A673 (cell line): ENCODE data around the gene MFSD1.

ENCODE experiments used
- EZH2 ChIP-seq: fragments of 200-600 bp; sonication (generic); IDR thresholded peaks from 2 replicates; pipeline ENCODE4 v1.6.1; 2017; ENCODE audit warnings: borderline replicate concordance, low read depth, mild to moderate bottlenecking, mixed read lengths, antibody characterized with exemption, low read length; ENCODE audit not compliant: poor library complexity, severe bottlenecking
- TF ChIP-seq, protein P1 (sequence below): fragments of 300-800, 200-600 bp; sonication (generic); conservative IDR thresholded peaks from 2 replicates; pipeline ENCODE4 v1.5.1; 2017; ENCODE audit warnings: low read depth, mild to moderate bottlenecking, antibody characterized with exemption, low read length, moderate library complexity, mixed read lengths

DNA sequence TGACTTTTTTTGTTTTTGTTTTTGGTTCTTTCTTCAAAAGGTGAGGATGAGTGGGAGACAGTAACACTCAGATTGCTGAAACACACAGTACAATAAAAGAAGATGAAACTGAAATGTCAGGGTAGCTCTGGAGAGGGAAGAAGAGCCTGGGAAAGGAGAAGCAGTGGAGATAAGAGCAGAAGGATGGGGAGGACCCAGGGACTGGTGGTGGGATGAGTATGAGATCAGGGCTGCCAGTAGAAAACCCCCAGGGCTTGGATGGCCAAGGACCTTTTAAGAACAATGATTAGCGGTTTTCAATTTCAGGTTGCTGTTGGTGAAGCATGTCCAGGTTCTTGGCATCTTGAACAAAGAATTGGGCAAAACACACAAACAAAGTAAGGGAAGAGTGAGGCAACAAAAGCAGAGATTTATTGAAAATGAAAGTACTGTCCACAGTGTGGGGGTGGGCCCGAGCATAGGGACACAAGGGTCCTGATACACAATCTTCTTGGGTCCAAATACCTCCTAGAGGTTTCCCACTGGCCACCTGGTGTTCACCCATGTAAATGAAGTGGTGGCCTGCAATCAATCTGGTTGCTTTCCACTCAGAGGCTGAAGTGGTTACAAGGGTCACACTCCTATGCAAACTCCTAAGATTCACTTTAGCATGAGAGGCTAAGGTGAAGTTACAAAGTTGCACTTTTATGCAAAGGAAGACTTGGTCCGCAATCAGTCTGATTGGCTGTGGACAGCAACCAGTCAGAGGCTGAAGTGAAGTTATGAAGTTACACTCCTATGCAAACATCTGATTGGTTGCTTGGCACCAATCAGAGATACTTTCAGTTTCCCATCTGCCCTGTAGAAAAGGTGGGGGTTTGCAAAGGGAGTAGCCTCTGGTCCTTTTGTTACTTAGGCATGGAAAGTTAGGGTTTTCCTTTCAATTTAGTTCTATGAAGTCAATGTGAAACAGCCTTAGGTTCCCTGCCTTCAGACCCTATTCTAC lies 26.1 kb upstream of the MFSD1 start:
- TF ChIP-seq, protein P1, sequence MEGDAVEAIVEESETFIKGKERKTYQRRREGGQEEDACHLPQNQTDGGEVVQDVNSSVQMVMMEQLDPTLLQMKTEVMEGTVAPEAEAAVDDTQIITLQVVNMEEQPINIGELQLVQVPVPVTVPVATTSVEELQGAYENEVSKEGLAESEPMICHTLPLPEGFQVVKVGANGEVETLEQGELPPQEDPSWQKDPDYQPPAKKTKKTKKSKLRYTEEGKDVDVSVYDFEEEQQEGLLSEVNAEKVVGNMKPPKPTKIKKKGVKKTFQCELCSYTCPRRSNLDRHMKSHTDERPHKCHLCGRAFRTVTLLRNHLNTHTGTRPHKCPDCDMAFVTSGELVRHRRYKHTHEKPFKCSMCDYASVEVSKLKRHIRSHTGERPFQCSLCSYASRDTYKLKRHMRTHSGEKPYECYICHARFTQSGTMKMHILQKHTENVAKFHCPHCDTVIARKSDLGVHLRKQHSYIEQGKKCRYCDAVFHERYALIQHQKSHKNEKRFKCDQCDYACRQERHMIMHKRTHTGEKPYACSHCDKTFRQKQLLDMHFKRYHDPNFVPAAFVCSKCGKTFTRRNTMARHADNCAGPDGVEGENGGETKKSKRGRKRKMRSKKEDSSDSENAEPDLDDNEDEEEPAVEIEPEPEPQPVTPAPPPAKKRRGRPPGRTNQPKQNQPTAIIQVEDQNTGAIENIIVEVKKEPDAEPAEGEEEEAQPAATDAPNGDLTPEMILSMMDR: no peak
- no peak for TF ChIP-seq EZH2
